ENCODE data around the gene SOAT1.
"Not testable (repeated sequence)": the region's sequence is repeated elsewhere in the genome, so short reads cannot be mapped to it uniquely, and the experiment has no call there.

Gene SOAT1
- total RNA-seq = 70.5 to 98.3 reads per million in 2 donors

GRCh38 chr1:179293340-179294327 lies at the start of gene SOAT1:
TSS of gene SOAT1 (plus strand) at chr1:179293797. CDS start at chr1:179302685, 8,888 bp downstream.
- peak; percentile 93 for DNase-seq

GRCh38 chr1:179245426-179245825 lies 48.2 kb upstream of the SOAT1 start:
- not testable (repeated sequence) for DNase-seq

GRCh38 chr1:179247923-179248322 lies 45.7 kb upstream of the SOAT1 start:
- DNase-seq = no peak

GRCh38 chr1:179251675-179252074 lies 41.9 kb upstream of the SOAT1 start:
- no peak for DNase-seq

GRCh38 chr1:179252606-179253005 lies 41.0 kb upstream of the SOAT1 start:
- DNase-seq = no peak

- no peak for DNase-seq
Measured at GRCh38 chr1:179253286-179253972, 40.2 kb upstream of the SOAT1 start.

GRCh38 chr1:179262183-179262582 lies 31.4 kb upstream of the SOAT1 start:
- no peak for DNase-seq

- no peak for DNase-seq
Measured at GRCh38 chr1:179263121-179263520, 30.5 kb upstream of the SOAT1 start.

- no peak for DNase-seq
Measured at GRCh38 chr1:179264507-179264906, 29.1 kb upstream of the SOAT1 start.

GRCh38 chr1:179269071-179269470 lies 24.5 kb upstream of the SOAT1 start:
- DNase-seq = no peak

- not testable (repeated sequence) for DNase-seq
Measured at GRCh38 chr1:179274424-179274823, 19.2 kb upstream of the SOAT1 start.

GRCh38 chr1:179278920-179279319 lies 14.7 kb upstream of the SOAT1 start:
- DNase-seq = no peak

- DNase-seq = no peak
Measured at GRCh38 chr1:179283992-179284391, 9.6 kb upstream of the SOAT1 start.

GRCh38 chr1:179287946-179288345 lies 5.7 kb upstream of the SOAT1 start:
- DNase-seq = no peak

GRCh38 chr1:179288977-179289376 lies 4.6 kb upstream of the SOAT1 start:
- no peak for DNase-seq

GRCh38 chr1:179295164-179295755 lies 1.7 kb downstream of the SOAT1 start:
- no peak for DNase-seq

GRCh38 chr1:179296356-179297104 lies 2.9 kb downstream of the SOAT1 start:
- no peak for DNase-seq

GRCh38 chr1:179297105-179297378 lies 3.4 kb downstream of the SOAT1 start:
- no peak for DNase-seq

GRCh38 chr1:179298952-179299351 lies 5.4 kb downstream of the SOAT1 start:
- peak; percentile 26 for DNase-seq

- no peak for DNase-seq
Measured at GRCh38 chr1:179300112-179300511, 6.5 kb downstream of the SOAT1 start.

- DNase-seq = no peak
Measured at GRCh38 chr1:179302070-179302469, 8.5 kb downstream of the SOAT1 start.

- DNase-seq = no peak
Measured at GRCh38 chr1:179303200-179303785, 9.7 kb downstream of the SOAT1 start.
